Keratinocyte (primary cell): ENCODE measurements around the gene PRPF18. TPM values are rescaled to one million over a fixed set of nuclear protein-coding genes. Genes with fewer than 3 reads are reported as not detected.

Experiments used
- DNase-seq: peaks from one replicate; pipeline ENCODE4 v3.0.0-alpha.2; 2011; ENCODE audit warnings: low read depth, missing footprints, low spot score
- FAIRE-seq: peaks from 2 replicates; lab custom pipeline; 2011; peaks lifted over from hg19 to GRCh38; lab: Jason Lieb, UNC
- H2AFZ ChIP-seq: 2 replicates; pipeline ENCODE4 v1.6.0; 2012; ENCODE audit warnings: low read length, control low read depth, inconsistent platforms; ENCODE audit not compliant: control insufficient read depth
- H3K27ac ChIP-seq: 2 replicates; pipeline ENCODE4 v1.5.1; 2011; ENCODE audit warnings: low read length; ENCODE audit not compliant: control insufficient read depth, insufficient read depth
- H3K27me3 ChIP-seq: 3 replicates; pipeline ENCODE4 v1.6.0; 2011; ENCODE audit warnings: low read length; ENCODE audit not compliant: control insufficient read depth, insufficient read depth; ENCODE audit errors: extremely low read depth
- H3K36me3 ChIP-seq, 2 experiments: 2 replicates in 1 of 2; 3 replicates in 1 of 2; pipeline ENCODE4 v1.5.1; 2011; ENCODE audit warnings: low read length in 2 of 2, mild to moderate bottlenecking in 1 of 2; ENCODE audit not compliant: control insufficient read depth in 2 of 2, insufficient read depth in 2 of 2; ENCODE audit errors: extremely low read depth in 1 of 2
- H3K4me1 ChIP-seq: 3 replicates; pipeline ENCODE4 v1.5.1; 2011; ENCODE audit warnings: low read length; ENCODE audit not compliant: control insufficient read depth, insufficient read depth; ENCODE audit errors: extremely low read depth
- H3K4me2 ChIP-seq: 3 replicates; pipeline ENCODE4 v1.6.0; 2011; ENCODE audit warnings: low read depth, low read length; ENCODE audit not compliant: control insufficient read depth, insufficient read depth; ENCODE audit errors: extremely low read depth
- H3K4me3 ChIP-seq, 3 experiments: fragments of 200-600 bp in 1 of 3; sonication (generic) in 1 of 3; 2 replicates in 2 of 3; 3 replicates in 1 of 3; pipeline ENCODE4 v1.5.1; 2011 to 2016; ENCODE audit warnings: low read length in 3 of 3, mild to moderate bottlenecking in 3 of 3, control low read depth in 2 of 3, inconsistent platforms in 1 of 3, low read depth in 1 of 3, mixed read lengths in 1 of 3, mixed run types in 1 of 3, moderate library complexity in 1 of 3; ENCODE audit not compliant: control insufficient read depth in 2 of 3, insufficient read depth in 2 of 3; ENCODE audit errors: extremely low read depth in 1 of 3
- H3K79me2 ChIP-seq: 2 replicates; pipeline ENCODE4 v1.6.0; 2012; ENCODE audit warnings: low read length; ENCODE audit not compliant: control insufficient read depth, insufficient read depth
- H3K9ac ChIP-seq: 3 replicates; pipeline ENCODE4 v1.6.0; 2011; ENCODE audit warnings: low read length; ENCODE audit not compliant: control insufficient read depth, insufficient read depth; ENCODE audit errors: extremely low read depth
- H3K9me1 ChIP-seq: 3 replicates; pipeline ENCODE4 v1.6.0; 2011; ENCODE audit warnings: low read length; ENCODE audit not compliant: control insufficient read depth, insufficient read depth; ENCODE audit errors: extremely low read depth
- H3K9me3 ChIP-seq: 2 replicates; pipeline ENCODE4 v1.5.1; 2012; ENCODE audit warnings: low read depth, low read length; ENCODE audit not compliant: control insufficient read depth
- H4K20me1 ChIP-seq: 3 replicates; pipeline ENCODE4 v1.6.0; 2011; ENCODE audit warnings: low read length; ENCODE audit not compliant: control insufficient read depth, insufficient read depth; ENCODE audit errors: extremely low read depth
- CTCF ChIP-seq, 3 experiments: IDR thresholded peaks in 1 of 3; conservative IDR thresholded peaks in 1 of 3; optimal IDR thresholded peaks in 1 of 3; 2 replicates in 2 of 3; 3 replicates in 1 of 3; pipeline versions ENCODE3 to v1.5.1; 2011; ENCODE audit warnings: low read length in 3 of 3, mild to moderate bottlenecking in 3 of 3, moderate library complexity in 2 of 3, control low read depth in 1 of 3, inconsistent platforms in 1 of 3; ENCODE audit not compliant: insufficient read depth in 2 of 3; ENCODE audit errors: extremely low read depth in 1 of 3
- EZH2 ChIP-seq: IDR thresholded peaks from one replicate; pipeline ENCODE4 v1.6.1; 2012; ENCODE audit warnings: inconsistent platforms, mild to moderate bottlenecking, low read length, moderate library complexity
- dilution Hi-C: fragments of 300-500 bp; cut with MboI; formaldehyde crosslinking; loops from one replicate; pipeline ENCODE4 v1.7.0; 2020; ENCODE audit warnings: low sequenced_read_pairs; ENCODE audit not compliant: extremely low pct_ligation_motif_present
- polyA plus RNA-seq, 5 experiments: library from polyadenylated mRNA; depleted of rRNA in 3 of 5; stranded (reverse) in 3 of 5; stranded (forward) in 1 of 5; unstranded in 1 of 5; fragments of >200 nt; gene quantifications; 1 replicate in 1 of 5; 2 replicates in 3 of 5; 3 replicates in 1 of 5; pipeline versions ENCODE4 v1.2.1 to v1.2.3, GENCODE V29; 2011 to 2012; ENCODE audit warnings: missing spikeins in 2 of 5, low read depth in 1 of 5, low replicate concordance in 1 of 5

The PRPF18 gene
- polyA plus RNA-seq, 1 donor (not counting 4 experiments of a cell fraction or from before 2014, with no cell fraction given), result 28.0 TPM

DNA sequence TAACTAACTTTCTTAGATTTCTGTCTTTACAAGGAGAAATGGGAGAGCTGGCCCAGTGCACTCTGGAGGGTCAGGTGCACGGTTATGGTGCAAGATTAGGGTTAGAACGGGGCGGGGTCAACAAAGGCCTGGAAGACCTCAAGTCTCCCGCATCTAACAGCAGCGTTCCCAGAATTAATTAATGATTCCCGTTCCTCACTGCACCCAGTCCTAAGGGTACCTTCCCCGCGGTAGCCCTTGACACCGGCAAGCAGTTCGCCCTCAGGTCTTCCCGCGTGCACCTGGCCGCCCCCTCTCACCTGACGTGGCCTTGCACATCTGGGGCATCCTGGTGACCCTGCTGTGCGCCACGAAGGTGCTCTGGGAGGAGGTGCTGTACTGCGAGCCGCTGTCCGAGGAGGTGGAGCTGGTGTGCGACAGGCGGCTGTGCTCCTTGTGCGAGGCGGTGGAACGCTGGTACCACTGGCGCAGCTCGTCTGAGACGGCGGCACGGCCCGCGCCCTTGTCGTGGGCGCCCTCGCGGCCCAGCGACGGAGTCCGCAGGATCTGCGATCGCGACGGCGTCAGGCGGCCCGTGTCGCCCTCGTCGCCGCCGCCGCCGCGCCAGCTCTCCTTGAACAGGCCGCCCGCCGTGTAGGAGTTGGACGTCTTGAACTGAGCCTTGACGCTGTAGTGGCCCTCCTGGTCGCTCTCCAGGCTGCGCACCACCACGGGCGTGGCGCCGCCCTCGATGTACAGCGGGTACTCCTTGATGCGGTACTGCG lies 69.8 kb downstream of the PRPF18 start:
- Histone ChIP-seq H3K4me1 (peaks cover 30% of the 10 kb centered on the region), H3K27me3 (no peaks in the 10 kb centered on the region), H3K36me3 (peaks cover 14 to 44% of the 10 kb centered on the region in 2 experiments), H3K4me3 (no peak overlapping the region), H3K4me2 (no peak overlapping the region), H2AFZ (no peak overlapping the region), H3K9ac (no peak overlapping the region), H3K9me1 (no peaks in the 10 kb centered on the region), H4K20me1 (no peaks in the 10 kb centered on the region), H3K79me2 (no peaks in the 10 kb centered on the region), H3K9me3 (no peaks in the 10 kb centered on the region), H3K27ac (no peak overlapping the region)
- TF ChIP-seq EZH2, result no peak
- no peak for TF ChIP-seq CTCF (optimal IDR thresholded peaks at IDR 0.05 in 1 of 3, IDR thresholded peaks at IDR 0.05 in 1 of 3, conservative IDR thresholded peaks at IDR 0.05 in 1 of 3; ENCODE audit: extremely low read depth in 1 of 3, insufficient read depth in 2 of 3, low read length in 3 of 3)
- dilution Hi-C loops, result no loop called here
- DNase-seq (no peak), FAIRE-seq (no peak)

DNA sequence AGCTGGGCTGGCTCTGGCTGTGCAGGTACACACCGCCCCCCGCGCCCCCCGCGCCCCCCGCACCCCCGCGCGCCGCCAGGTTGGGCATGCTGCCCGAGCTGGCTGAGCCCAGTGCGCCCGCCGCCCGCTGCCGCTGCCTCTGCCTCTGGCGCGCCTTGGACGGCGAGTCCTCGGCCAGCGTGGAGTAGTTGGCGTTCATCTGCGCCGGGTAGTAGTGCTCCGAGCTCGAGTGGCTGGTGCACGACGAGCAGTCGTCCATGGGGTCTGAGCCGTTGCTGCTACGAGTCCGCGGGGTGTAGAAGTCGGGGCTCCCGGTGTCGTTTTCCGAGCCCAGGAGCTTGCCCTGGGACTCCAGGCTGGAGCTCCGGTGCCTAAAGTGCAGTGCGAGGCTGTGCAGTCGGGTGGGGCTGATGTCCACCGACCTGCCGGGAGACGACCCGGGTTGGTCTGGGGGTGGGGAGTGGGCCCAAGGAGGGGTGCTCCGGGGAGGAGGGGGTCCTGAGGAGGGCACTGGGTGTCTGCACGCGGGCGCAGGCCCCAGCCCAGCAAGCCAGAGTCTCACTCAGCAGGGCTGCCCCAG lies 70.4 kb downstream of the PRPF18 start:
- peaks cover 29% of the 10 kb centered on the region for H3K4me1 ChIP-seq
- H3K9ac ChIP-seq, result no peak overlapping the region
- no peaks in the 10 kb centered on the region for H3K9me3 ChIP-seq
- no peak overlapping the region for H3K27ac ChIP-seq
- DNase-seq (no peak), FAIRE-seq (no peak)
- no peaks in the 10 kb centered on the region for H3K27me3 ChIP-seq
- no peaks in the 10 kb centered on the region for H3K9me1 ChIP-seq
- peaks cover 14 to 41% of the 10 kb centered on the region in 2 experiments for H3K36me3 ChIP-seq
- H2AFZ ChIP-seq, result no peak overlapping the region
- no peak overlapping the region for H3K4me2 ChIP-seq
- H3K4me3 ChIP-seq, result no peak overlapping the region
- H4K20me1 ChIP-seq, result no peaks in the 10 kb centered on the region
- dilution Hi-C loops, result no loop called here
- no peaks in the 10 kb centered on the region for H3K79me2 ChIP-seq
- TF ChIP-seq EZH2, result no peak
- TF ChIP-seq CTCF (optimal IDR thresholded peaks at IDR 0.05 in 1 of 3, IDR thresholded peaks at IDR 0.05 in 1 of 3, conservative IDR thresholded peaks at IDR 0.05 in 1 of 3; ENCODE audit: extremely low read depth in 1 of 3, insufficient read depth in 2 of 3, low read length in 3 of 3), result no peak
